HUDEP-2 (cell line): Measurements from ENCODE around the gene LRRFIP1.

Experiments used
- DNase-seq, 76 experiments: peaks; one replicate each; lab custom pipeline; 2025; ENCODE audit not compliant: unreplicated experiment in 76 of 76; lab: John Stamatoyannopoulos, UW

Gene LRRFIP1

GRCh38 chr2:237700512-237701032, 73.2 kb downstream of the LRRFIP1 start:
- no peak for DNase-seq

DNA sequence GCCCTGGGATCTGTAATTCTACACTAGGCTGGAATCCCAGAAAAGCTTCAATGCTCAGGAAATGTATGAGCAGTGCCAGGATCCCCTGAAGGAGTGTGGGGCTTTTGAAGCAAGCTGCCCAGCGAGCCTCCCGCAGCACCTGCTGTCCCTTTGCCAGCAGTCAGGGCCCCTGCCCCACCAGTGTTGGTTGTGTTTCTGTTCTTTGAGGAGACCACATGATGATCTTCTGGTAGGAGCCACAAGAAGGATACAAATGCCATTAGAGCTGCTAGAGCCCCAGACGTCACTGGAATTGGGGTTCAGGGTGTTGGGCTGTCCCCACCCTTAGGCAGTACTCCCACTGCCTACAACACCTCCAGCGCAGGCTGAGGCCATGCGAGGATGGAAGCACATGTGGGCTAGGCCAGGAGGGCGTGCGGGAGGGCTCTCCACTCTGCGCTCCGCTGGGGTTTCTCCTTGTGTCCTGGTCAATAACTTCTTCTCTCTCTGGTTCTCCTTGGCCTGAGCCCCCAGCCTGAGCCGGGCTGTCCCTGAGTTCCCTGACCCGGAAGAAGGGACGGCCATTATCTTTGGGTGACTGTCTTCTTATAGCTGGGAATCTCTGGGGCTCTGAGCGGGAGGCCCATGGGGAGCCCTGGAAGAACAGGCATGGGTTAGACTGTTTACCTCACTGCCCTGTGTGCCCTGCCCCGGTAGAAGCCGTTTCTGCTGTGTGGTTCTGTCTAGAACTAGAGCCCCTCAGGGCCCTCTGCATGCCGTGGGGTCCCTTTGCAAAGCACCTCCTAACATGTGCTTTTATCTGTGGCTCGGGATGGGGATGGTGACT, 73.9 kb downstream of the LRRFIP1 start:
- DNase-seq, result no peak

DNA sequence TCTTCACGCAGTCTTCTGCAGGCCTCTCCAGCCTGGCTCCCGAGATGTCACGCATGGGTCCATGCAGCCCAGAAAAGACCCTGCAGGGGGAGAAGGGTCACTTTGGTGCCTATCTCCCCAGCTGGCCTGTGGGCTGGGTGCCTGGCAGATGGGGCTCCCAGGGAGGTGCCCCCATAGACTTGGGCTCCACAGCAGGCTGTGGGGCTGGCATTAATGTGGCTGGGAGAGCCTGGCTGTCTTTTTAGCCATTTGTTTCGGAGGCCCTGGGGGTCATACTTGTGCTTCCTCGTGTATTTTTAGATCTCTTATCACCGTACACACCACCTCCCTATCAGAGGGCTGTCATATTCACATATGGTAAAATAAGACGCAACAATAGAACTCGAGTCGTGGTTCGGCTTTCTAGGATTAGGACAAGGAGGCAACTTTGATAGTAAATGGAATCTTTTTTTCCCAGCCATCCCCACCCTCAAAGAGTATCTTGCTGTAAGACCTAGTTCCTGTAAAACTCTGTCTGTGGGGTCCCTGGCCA, 74.5 kb downstream of the LRRFIP1 start:
- DNase-seq, result peak in 3 of 76 experiments; percentile 3 to 23 (median 14)

DNA sequence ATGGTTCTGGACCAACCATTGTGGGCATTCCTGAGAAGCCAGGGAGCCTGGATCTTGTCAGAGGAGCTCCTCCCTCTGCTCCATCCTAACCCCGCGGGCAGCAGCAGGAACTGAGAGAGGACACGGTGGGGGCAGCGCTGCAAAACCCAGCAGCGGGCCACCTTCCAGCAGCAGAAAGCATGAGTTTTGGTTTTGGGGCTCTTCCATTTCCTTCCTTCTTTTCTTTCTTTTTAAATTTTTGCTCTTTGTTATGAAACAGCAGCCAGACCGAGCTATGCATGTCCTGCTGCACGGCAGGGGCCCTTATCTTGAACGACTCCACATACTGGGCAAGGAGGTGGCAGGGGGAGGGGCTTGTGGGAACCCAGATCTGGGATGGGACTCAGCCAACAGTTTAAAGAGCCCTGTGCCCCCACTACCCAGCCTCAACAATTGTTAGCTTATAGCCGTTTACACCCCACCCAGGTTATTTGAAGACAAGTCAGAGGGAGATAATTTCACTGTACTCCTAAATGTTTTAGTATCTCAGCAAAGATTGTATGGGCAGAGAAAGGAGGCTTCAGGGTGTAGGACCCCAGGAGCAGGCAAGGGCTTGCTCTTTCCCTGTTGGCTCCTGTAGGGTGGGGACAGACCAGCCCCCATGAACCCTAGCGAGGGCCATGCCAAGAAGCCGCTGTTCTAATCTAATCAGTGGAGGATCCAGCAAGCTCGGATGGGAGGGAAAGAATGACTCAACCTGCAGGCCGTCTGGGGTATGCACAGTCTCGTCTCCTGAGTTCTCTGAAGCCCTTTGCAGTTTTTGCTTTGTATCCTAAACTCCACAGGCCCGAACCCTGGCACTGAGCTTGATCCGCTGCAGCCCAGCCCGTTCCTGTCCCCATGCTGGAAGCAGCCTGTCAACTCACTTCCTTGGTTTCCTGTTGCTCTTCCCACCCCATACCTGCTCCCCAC, 75.3 kb downstream of the LRRFIP1 start:
- peak in 73 of 76 experiments; percentile 34 to 91 (median 69) for DNase-seq

GRCh38 chr2:237704501-237705434, 77.4 kb downstream of the LRRFIP1 start:
- DNase-seq, result peak in 2 of 76 experiments; percentile 25 to 29

- no peak for DNase-seq
These were observed 78.9 kb downstream of the LRRFIP1 start for GRCh38 chr2:237706257-237706656.

GRCh38 chr2:237708065-237708398, 80.6 kb downstream of the LRRFIP1 start:
- DNase-seq, result no peak

- no peak for DNase-seq
These were observed 81.1 kb downstream of the LRRFIP1 start for GRCh38 chr2:237708491-237708890.

GRCh38 chr2:237708961-237709360, 81.6 kb downstream of the LRRFIP1 start:
- no peak for DNase-seq

GRCh38 chr2:237711458-237712150, 84.2 kb downstream of the LRRFIP1 start:
- no peak for DNase-seq

DNA sequence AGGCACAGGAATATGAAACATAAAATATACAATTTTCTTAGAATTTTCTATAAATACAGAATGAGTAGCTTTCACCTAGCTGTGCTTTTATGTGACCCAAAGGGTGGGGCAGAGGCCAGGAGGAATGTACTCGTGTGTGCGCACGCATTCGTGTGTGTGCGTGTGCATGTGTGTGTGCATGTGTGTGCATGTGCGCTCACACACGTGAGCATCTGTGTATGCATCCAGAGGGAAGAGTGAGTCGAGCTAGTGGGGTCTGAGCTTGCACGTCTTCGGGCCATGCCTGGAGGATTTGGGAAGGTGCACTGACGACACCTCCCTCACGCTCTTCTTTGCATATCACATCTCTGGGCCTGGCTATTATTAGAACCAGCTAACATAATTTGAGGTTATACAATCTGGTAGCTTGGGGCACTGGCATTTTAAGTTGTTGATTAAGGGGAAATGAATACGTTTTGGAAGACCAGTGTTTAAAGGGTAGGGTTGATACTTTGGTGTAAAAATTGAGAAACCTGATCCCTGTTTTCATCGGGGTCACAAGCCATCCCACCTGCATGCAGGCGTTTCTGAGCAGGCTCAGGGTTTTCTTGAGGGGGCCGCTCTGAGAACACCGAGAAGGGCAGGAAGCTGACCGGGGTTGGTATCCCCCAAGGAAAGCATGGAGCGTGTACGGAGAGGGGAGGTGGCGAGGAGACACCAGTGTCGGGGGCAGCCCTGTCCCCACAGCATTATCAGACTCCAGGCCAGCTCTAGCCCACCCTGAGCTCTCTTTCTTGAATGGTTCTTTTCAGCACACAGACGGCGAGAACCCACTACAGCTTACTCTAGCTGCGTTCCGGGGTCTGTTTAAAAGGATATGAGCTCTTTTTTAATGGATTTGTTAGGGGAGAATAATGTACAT, 85.3 kb downstream of the LRRFIP1 start:
- DNase-seq, result no peak

DNA sequence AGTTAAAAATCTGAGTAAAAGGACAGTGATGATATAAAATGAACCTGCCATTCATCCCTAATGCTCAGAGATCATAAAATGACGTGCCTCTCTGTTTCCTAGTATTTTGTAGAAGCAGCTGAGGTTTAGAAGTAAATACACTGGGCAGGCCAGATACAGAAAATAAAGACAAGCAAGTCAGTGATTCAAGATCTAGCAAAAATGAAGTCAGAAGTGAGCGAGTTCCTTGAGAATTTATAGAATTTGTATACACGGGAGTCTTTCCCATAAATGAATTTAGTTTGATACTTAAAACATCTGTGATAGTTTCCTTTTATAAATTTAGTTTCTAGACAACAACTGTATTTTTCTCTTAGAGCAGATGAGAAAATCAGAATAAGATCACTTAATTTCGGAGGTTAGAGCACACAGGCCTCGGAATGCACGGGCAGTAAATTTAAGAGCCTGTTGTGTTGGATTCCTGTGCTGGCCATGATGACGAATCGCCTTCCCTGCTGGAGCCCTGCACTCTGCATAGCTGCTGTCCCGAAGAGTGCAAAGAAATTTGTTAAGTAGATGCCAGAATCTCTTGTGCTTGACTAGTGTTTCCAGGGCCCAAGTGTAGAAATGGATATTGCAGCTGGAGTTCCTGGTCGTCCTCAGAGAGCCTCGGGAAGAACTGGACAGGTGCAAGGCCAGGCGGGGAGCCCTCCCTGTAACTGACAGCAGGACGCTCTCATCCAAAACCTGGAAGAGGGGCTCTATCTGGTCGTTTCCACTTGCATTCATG, 87.5 kb downstream of the LRRFIP1 start:
- DNase-seq, result no peak

DNA sequence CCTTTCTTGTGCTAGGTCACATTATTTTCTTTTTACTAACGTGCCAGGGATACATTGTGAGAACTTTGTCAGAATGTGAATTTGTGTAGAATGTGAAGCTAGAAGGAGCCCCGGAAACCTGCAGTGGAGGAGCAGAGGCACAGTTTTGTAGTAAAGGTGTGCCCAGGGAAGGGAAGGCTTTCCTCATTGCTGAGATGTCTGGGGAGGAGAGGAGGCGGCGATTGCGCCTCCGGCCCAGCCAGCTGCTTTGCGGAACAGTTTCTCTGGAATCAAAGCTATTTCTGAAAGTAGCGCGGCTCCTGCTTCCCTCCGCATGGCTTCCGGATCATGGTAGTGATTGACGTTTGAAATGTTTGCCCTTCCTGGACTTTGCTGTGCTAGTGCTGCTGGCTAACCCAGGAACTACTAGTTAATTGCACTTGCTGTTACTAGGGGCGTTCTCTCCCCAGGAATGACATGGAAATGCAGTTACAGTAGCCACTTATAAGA, 88.1 kb downstream of the LRRFIP1 start:
- no peak for DNase-seq

- no peak for DNase-seq
These were observed 88.6 kb downstream of the LRRFIP1 start for GRCh38 chr2:237716011-237716410.

GRCh38 chr2:237717366-237718276, 90.2 kb downstream of the LRRFIP1 start:
- no peak for DNase-seq

GRCh38 chr2:237718277-237718634, 90.9 kb downstream of the LRRFIP1 start:
- DNase-seq, result no peak

DNA sequence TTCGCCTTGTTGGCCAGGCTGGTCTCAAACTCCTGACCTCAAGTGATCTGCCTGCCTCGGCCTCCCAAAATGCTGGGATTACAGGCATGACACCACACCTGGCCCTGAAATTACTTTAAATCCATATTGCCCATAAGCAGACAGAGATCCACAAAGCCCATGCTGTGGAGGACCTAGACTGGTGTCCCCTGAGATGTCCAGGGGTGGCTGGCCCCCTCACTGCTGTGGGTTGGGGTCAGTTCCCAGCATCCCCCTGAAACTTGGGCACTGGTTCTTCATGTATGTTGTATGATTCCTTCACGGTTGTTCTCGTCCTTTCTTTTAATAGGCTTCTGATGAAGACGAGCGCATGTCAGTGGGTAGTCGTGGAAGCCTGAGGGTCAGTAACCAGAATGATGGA, 93.1 kb downstream of the LRRFIP1 start:
- DNase-seq, result no peak
